GM15510 (cell line): ENCODE data around the gene PPIP5K2.

Experiments
- POLR2A ChIP-seq: IDR thresholded peaks from 3 replicates; pipeline ENCODE4 v1.6.1; 2011; ENCODE audit warnings: borderline replicate concordance; ENCODE audit not compliant: insufficient read length; ENCODE audit errors: extremely low read depth

The PPIP5K2 gene

DNA sequence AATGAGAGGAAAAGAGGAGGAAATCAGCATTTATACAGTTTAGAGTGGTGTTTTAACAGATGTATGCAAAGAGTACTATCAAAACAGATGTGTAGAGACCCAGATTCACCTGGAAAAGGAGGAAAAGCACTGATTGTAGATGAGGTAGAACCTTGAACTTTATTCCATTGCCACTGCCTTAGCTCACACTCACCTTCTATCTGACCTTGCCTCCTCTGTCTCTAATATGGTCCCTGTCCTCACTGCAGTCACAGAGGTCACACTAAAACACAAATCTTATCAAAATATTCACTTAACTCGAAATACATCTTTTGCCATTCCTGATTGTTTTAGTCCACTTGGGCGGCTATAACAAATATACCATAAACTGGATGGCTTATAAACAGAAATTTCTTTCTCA lies 7.2 kb upstream of the PPIP5K2 start:
- no peak for TF ChIP-seq POLR2A

DNA sequence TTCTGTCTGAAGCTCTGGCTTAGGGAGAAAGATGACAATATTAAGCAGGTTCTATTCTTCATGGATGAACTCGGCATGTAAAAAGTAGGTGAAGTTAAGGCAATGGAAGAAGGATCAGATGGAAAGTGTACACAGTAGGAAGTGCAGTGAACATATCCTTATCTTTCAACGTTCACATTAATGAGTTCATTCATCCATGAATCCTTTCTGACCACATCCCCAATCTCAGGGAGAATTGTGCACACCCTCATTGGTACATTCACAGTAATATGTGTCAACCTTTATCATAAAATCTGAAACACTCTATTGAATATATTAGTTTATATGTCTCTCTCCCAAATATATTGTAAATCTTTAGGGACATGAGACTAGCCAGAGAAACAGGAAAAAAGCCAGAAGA lies 5.7 kb upstream of the PPIP5K2 start:
- TF ChIP-seq POLR2A, result no peak

GRCh38 chr5:103117471-103117991 lies 2.6 kb upstream of the PPIP5K2 start:
- no peak for TF ChIP-seq POLR2A

DNA sequence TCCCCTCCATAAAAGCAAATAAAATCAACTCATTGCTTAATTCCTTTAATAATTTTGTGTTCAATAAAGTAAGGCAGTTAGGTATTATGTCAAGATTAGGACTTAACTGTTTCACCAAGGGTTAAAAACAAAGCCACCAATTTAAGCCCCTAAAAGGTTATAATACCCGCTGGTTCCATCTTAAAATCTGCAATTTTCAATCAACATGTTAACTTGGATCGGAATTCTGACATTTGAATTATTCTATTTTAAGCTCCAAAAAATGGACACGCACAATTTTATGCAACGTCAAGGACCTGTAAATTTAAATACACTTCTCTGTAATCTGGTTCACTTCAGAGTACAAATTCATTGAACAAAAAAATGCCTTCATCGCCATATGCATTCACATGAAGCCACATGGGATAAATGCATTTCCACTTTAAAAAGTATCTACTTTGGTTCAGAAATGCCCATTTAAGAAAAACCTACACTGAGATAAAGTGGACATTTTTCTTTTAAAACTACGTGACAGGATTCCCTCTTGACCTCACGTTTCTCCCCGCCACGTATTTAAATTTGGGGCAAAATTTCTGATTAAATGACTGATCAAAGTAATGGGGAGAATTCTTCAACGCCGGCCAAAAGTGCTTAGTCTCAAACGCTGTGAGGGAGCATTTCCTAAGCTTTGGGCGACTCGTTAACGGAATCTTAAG lies 884 bp upstream of the PPIP5K2 start:
- TF ChIP-seq POLR2A, result no peak

- no peak for TF ChIP-seq POLR2A
Measured at GRCh38 chr5:103120607-103121200, 603 bp downstream of the PPIP5K2 start.

DNA sequence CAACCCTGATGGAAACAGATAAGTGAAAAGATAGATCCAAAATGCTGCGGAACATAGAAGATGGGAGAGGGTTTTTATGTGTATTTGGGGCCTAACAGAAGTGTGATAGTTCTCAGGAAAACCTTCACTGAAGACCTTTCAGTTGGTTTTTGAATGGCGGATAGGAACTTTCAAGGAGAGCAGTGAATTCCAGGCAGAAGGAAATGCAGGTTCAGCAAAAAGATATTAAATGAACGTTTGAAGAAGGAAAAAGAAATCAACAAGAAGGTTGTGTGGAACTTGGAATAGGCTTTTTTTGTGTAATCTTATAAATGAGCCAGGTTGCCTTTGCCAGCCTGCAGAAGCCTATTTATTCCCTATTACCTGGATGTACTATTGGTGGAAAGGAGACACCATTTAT lies 2.1 kb downstream of the PPIP5K2 start:
- TF ChIP-seq POLR2A, result no peak

- no peak for TF ChIP-seq POLR2A
Measured at GRCh38 chr5:103126557-103126956, 6.5 kb downstream of the PPIP5K2 start.

- TF ChIP-seq POLR2A, result no peak
Measured at GRCh38 chr5:103127292-103127817, 7.3 kb downstream of the PPIP5K2 start.

GRCh38 chr5:103128202-103128601 lies 8.1 kb downstream of the PPIP5K2 start:
- no peak for TF ChIP-seq POLR2A

- no peak for TF ChIP-seq POLR2A
Measured at GRCh38 chr5:103132684-103133083, 12.6 kb downstream of the PPIP5K2 start.

GRCh38 chr5:103133231-103133630 lies 13.1 kb downstream of the PPIP5K2 start:
- no peak for TF ChIP-seq POLR2A

- TF ChIP-seq POLR2A, result no peak
Measured at GRCh38 chr5:103135461-103135860, 15.4 kb downstream of the PPIP5K2 start.

GRCh38 chr5:103138202-103138690 lies 18.1 kb downstream of the PPIP5K2 start:
- no peak for TF ChIP-seq POLR2A

DNA sequence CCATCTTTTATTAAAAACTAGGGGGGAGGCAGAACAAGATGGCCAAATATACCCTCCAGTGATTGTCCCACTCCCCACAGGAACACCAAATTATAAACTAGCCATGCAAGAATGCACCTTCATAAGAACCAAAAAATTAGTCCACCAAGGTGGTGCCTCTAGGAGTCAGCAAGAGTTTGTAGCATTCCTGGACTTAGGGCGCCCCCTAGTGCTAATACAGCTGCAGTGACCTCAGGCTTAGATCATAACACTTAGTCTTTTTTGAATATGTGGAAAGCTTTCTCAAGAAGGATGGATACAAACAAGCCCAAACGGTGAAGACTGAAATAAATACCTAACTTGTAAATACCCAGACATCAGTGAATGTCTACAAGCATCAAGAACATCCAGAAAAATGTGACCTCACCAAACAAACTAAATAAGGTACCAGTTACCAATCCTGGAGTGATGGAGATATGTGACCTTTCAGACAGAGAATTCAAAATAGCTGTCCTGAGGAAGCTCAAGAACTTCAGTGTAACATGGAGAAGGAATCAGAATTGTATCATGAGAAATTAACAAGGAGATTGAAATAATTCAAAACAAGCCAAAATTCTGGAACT lies 19.3 kb downstream of the PPIP5K2 start:
- no peak for TF ChIP-seq POLR2A

GRCh38 chr5:103145196-103145595 lies 25.1 kb downstream of the PPIP5K2 start:
- no peak for TF ChIP-seq POLR2A

DNA sequence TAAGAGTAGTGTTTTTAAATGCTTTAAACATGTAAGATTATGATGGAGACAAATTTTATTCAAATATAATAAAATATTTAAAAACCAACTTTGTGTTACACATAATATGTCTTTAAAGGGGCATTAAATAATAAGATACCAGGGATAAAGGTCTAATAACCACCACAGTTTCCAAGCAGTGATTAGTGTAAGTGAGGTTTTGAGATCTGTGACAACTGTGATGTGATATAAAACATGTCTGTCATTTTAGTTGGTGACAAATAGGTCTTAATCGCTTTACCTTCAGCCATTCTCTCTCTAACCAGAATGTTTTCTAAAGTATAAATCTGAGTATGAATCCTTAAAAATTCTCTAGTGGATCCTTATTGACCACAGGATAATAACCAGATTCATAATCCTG lies 28.1 kb downstream of the PPIP5K2 start:
- TF ChIP-seq POLR2A, result no peak

- no peak for TF ChIP-seq POLR2A
Measured at GRCh38 chr5:103151156-103151555, 31.1 kb downstream of the PPIP5K2 start.

- no peak for TF ChIP-seq POLR2A
Measured at GRCh38 chr5:103166706-103167105, 46.6 kb downstream of the PPIP5K2 start.
